ENCODE data around the gene SLC6A6. TPM values are rescaled to one million over a fixed set of nuclear protein-coding genes. Genes with fewer than 3 reads are reported as not detected.

Gene SLC6A6
- total RNA-seq = 19.4 TPM

- DNase-seq (ENCODE audit: low spot score) = peak; percentile 94
Measured at GRCh38 chr3:14402304-14402811, at the start of gene SLC6A6. TSS of gene SLC6A6 (plus strand) at chr3:14402606. CDS start at chr3:14443635, 41,029 bp downstream.

- DNase-seq (ENCODE audit: low spot score) = no peak
Measured at GRCh38 chr3:14353502-14353901, 48.9 kb upstream of the SLC6A6 start.

GRCh38 chr3:14357463-14357862 is 44.9 kb upstream of the SLC6A6 start:
- DNase-seq (ENCODE audit: low spot score) = no peak

GRCh38 chr3:14358426-14359211 is 43.8 kb upstream of the SLC6A6 start:
- DNase-seq (ENCODE audit: low spot score) = peak; percentile 70

DNA sequence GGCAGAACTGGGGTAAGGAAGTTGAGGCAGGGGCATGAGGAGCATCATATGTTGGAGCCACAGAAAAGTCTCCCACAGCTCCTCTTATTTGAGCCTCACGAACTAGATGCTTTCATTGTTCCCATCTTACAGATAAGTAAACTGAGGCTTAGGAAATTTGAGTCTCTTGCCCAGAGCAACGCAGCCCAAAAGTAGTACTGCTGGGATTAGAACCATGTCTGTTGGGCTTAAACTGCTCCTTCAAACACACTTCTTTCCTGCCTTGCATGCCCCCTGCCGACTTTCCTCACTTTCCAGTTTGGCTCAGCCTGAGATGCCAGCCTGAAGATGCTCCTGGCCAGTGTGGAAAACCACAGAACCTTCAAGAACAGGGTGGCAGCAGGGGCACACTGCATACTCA is 43.1 kb upstream of the SLC6A6 start:
- DNase-seq (ENCODE audit: low spot score) = no peak

GRCh38 chr3:14360123-14360881 is 42.1 kb upstream of the SLC6A6 start:
- no peak for DNase-seq (ENCODE audit: low spot score)

GRCh38 chr3:14361068-14361677 is 41.2 kb upstream of the SLC6A6 start:
- no peak for DNase-seq (ENCODE audit: low spot score)

GRCh38 chr3:14362890-14363289 is 39.5 kb upstream of the SLC6A6 start:
- DNase-seq (ENCODE audit: low spot score) = no peak

DNA sequence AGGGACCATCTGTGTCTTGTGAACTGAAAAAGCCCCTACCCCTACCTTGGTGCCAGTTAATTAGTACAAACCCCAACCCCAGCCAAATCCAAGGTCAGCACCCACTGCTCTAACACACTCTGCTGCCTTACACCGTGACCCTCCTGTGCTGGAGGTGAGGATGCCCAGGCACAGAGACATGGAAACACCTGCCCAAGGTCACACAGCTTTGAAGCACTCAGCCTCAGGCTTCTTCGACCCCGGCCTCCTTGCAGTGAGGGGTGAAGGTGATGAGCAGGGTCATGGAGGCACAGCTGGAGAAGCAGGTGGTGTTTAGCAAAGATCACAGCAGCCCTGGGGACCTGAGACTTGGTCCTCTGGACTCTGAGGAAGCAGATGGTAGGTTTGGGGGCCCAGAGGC is 39.0 kb upstream of the SLC6A6 start:
- DNase-seq (ENCODE audit: low spot score) = no peak

- no peak for DNase-seq (ENCODE audit: low spot score)
Measured at GRCh38 chr3:14363991-14364390, 38.4 kb upstream of the SLC6A6 start.

DNA sequence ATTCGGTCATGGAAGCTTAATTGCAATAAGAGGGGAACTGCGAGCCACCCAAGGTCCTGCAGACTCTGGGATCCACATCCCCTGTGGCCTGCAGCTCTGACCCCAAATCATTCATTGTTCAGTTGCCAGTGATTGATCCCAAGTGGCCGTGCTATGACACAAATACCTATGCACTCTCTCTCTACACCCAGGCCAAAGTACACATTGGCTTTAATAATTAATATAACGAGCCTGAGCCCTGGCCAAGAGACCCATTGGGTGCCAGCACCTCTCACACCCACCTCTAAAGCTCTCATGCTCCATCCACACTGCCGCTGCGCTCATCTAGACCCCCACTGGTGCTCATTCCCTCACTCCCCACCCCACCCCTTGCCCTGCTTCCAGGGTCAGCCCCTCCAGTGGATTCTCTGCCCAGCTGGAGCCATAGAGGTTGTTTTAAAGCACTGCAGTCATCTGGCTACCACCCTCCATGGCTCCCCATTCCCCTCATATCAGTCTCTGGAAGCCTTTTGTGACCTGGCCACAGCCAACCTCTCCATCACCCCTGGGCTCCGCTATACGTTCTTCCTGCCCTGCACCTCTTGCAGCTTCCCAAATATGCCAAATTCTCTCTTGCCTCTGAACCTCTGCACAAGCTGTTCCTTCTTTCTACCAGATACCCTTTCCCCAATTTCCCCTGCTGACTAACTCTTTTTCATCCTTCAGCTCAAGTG is 37.7 kb upstream of the SLC6A6 start:
- DNase-seq (ENCODE audit: low spot score) = no peak

DNA sequence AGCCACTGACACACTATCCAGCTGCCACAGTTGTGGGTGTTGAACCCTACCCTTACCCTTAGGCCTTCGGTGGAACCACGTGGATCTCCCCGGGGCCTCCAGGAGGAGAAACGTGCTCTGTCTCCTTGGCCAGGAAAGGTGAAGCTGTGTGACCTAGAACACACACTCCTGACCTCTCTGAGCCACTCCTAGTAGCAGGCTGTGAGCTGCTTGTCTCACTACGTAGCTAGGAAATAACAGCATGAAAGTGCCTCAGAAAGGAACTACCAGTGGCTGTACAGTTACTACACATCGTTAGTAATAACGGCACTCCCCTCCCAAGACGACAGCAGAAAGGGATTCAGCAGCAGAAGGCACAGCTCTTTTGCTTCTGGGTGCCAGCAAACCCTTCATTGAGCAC is 36.2 kb upstream of the SLC6A6 start:
- no peak for DNase-seq (ENCODE audit: low spot score)

- no peak for DNase-seq (ENCODE audit: low spot score)
Measured at GRCh38 chr3:14366915-14367823, 35.2 kb upstream of the SLC6A6 start.

- no peak for DNase-seq (ENCODE audit: low spot score)
Measured at GRCh38 chr3:14368146-14368545, 34.3 kb upstream of the SLC6A6 start.

DNA sequence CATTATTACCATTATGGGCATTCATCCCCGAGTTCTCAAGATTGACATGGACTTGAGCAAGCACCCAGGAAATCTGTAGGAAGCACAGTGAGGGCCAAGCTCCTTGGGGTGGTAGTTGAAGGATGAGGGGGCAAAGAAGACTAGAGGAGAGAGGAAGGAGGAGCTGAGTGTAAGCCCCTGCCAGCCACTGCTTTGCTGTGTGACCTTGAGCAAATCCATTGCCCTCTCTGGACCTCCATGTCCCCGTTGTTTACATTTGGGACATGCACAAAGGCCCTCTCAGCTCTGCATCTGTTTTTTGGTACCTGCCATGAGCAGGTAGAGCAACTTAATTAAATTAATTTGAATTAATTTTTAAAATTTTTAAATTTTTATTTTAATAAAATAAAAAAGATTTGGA is 33.5 kb upstream of the SLC6A6 start:
- no peak for DNase-seq (ENCODE audit: low spot score)

DNA sequence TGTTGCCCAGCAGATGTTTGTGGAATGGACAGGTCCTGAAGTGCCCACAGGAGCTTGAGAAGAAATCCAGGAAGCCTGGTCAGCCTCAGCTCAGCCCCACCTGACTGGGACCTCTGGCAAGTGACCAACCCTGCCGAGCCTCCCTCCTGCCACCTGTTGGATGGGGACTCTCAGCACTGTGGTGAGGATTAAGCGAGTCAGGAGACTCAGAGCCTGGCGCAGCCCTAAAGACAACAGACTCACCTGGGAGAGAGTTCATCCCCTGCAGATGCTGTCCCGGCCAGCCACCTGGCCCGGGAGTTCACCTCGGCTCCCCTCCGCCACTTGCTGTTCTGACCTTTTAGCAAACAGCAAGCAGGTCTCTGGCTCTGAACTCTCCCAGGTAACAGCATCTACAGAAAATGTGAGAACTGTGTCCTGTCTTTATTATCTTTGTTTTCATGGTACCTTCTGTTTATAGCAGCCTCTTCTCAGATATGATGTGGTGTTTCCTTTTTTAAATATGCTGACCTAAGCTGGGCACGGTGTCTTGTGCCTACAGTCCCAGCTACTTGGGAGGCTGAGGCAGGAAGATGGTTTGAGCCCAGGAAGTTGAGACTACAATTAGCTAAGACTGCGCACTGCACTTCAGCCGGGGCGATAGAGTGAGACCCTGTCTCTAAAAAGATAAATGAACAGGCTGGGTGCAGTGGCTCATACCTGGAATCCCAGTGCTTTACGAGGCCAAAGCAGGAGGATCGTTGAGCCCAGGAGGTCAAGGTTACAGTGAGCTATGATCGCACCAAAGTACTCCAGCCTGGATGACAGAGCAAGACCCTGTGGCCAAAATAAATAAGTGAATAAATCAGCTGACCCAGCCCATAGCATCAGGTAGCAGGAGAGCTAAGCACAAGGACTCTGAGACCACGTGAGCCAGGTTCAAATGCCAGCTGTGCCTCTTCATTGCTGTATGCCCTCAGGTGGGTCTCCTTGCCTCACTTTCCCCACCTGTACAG is 32.4 kb upstream of the SLC6A6 start:
- peak; percentile 71 for DNase-seq (ENCODE audit: low spot score)

DNA sequence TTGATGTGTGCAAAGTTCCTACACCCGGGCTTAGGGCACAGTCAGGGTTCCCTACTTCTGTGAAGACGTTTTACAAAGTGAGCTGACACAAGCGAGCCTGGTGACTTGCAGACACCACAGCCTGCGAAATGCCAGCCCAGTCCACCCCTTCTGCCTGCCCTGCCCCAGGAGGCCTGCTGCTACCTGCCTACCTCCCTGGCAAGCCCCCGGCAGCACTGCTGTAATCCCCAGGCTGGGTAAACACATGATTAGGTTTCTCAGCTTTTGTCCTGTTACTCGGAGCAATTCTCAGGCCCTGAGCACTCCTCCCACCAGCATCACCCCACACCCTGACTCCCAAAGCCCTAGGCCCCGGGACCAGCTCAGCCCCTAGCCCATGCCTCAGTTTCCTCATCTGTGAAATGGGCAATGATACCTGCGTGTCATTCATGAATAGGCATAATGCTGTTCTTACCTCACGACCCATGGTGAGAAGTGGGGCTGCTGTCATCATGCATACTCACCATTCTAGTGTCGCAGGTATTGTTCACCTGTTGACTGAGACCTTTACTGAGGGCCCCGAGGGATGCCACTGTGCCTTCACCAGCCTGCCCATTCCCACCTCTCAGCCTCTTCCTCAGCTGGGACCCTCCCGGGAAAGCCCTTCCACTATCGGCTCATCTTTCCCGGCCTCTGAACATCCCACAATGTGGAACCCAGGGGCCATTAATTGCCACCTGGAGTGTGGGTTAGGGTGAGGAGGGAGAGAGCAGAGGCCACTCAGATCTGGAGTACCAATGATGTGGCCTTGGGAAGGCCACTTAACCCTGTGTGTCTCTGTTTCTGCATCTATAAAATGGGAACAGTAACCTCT is 31.5 kb upstream of the SLC6A6 start:
- peak; percentile 67 for DNase-seq (ENCODE audit: low spot score)

All from ureter (tissue), 1 donor.